ES-I3 (cell line): Measurements from ENCODE around the gene TOMM20.
"Not testable (repeated sequence)": the region's sequence is repeated elsewhere in the genome, so short reads cannot be mapped to it uniquely, and the experiment has no call there.

Experiments used
- H3K36me3 ChIP-seq: 2 replicates; pipeline ENCODE4 v1.6.1; 2013; ENCODE audit warnings: mild to moderate bottlenecking, low read length, control low read depth, moderate library complexity; ENCODE audit not compliant: insufficient read depth
- H3K4me1 ChIP-seq: 2 replicates; pipeline ENCODE4 v1.6.1; 2013; ENCODE audit warnings: mild to moderate bottlenecking, control low read depth, low read length; ENCODE audit not compliant: insufficient read depth
- H3K9ac ChIP-seq: 2 replicates; pipeline ENCODE4 v1.6.1; 2013; ENCODE audit warnings: low read depth, mild to moderate bottlenecking, low read length, moderate library complexity
- H3K9me3 ChIP-seq: 2 replicates; pipeline ENCODE4 v1.6.1; 2013; ENCODE audit warnings: mild to moderate bottlenecking, low read length, moderate library complexity; ENCODE audit not compliant: control insufficient read depth, insufficient read depth

TOMM20 gene

GRCh38 chr1:235088430-235088829, 40.2 kb downstream of the TOMM20 start:
- H3K9me3 ChIP-seq = no peaks in the 10 kb centered on the region
- H3K36me3 ChIP-seq = no peaks in the 10 kb centered on the region
- H3K9ac ChIP-seq = no peak overlapping the region
- peaks cover 20% of the 10 kb centered on the region for H3K4me1 ChIP-seq

DNA sequence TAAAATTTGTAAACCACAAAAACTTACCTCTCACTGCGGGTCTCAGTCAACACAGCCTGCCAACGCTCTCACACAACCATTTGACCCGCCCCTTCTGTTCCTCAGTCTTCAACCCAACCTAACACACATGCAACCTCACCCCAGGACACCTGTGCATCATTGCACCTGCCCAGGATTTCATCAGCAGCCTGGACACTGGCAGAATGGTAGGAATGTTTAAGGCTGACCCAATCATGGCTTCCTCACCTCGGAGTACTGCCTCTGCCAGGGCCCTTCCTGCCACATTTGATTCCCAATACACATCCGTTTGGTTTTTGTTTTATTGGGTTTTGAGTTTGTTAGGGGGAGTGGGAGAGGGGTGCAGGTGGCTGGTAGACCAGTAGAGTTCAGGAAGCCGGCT, 40.7 kb downstream of the TOMM20 start:
- Histone ChIP-seq H3K4me1 (peaks cover 25% of the 10 kb centered on the region), H3K9me3 (no peaks in the 10 kb centered on the region), H3K36me3 (no peaks in the 10 kb centered on the region), H3K9ac (no peak overlapping the region)

DNA sequence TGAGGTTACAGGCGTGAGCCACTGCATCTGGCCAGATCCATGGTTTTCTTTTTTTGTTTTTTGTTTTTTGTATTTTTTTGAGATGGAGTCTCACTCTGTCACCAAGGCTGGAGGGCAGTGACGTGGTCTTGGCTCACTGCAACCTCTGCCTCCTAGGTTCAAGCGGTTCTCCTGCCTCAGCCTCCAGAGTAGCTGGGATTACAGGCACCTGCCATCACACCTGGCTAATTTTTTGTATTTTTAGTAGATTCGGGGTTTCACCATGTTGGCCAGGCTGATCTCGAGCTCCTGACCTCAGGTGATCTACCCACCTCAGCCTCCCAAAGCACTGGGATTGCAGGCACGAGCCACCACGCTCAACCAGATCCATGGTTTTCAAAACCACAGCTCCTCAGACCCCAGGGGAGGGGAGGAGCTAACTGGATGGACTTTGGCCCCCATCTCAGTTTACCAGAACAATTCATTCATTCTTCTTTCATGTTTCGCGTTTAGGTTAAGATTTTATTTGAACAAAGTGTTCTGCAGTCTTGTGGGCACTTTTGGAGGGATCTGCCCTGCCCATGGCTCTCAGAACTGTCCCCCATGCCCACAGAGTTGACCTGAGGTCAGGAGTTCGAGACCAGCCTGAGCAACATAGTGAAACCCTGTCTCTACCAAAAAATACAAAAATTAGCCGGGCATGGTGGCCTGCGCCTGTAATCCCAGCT, 43.1 kb downstream of the TOMM20 start:
- not testable (repeated sequence) for H3K36me3 ChIP-seq, H3K9ac ChIP-seq, H3K9me3 ChIP-seq
- peaks cover 19% of the 10 kb centered on the region for H3K4me1 ChIP-seq

GRCh38 chr1:235080788-235081187, 47.8 kb downstream of the TOMM20 start:
- H3K4me1 ChIP-seq = peaks cover 26% of the 10 kb centered on the region
- H3K9ac ChIP-seq = not testable (repeated sequence)

GRCh38 chr1:235080297-235080657, 48.4 kb downstream of the TOMM20 start:
- H3K4me1 ChIP-seq = peaks cover 27% of the 10 kb centered on the region
- not testable (repeated sequence) for H3K9ac ChIP-seq, H3K9me3 ChIP-seq, H3K36me3 ChIP-seq

More at GRCh38 chr1:235080788-235081187, 47.8 kb downstream of the TOMM20 start:
- not testable (repeated sequence) for H3K9me3 ChIP-seq, H3K36me3 ChIP-seq

GRCh38 chr1:235079443-235080296, 49.0 kb downstream of the TOMM20 start:
- Histone ChIP-seq H3K4me1 (peaks cover 33% of the 10 kb centered on the region), H3K9ac (no peak overlapping the region)

DNA sequence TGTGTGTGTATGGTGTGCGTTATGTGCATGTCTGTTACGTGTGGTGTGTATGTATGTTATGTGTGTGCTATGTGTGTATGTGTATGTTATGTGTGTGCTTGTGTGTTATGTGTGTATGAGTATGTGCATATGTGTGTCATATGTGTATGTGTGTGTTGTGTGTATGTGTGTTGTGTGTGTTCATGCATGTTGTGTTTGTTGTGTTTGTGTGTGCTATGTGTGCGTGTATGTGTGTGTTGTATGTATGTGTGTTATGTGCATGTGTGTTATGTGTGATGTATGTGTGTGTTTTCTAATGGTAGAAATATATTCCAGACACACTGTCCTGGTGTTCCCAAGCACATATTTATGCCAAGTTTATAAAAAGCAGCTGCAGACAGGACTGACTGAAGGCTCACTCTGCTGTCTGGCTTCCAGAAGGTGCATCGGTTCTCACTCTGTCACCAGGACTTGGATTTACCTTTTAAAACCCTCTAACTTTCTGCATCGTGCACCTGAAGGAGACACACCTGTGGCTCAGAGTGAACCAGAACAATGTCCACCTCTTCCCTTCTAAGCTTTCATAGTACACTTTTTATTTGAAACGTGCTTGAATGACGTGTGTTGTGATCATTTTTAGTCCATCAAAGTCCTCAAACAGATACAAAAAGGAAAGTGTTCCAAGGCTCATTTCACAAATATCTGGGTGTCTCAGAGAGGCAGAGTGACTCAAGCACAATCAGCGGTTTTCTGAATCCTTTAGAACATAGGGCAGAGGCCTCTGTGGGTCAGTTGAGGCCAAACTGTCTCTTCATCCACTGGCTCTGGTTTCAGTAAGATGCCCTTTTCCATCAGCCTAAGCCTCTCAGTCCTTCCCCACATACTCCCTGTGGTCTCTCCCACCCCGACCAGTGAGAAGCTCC, 49.9 kb downstream of the TOMM20 start:
- no peaks in the 10 kb centered on the region for H3K36me3 ChIP-seq
- H3K9ac ChIP-seq = no peak overlapping the region
- H3K9me3 ChIP-seq = no peaks in the 10 kb centered on the region
- peaks cover 37% of the 10 kb centered on the region for H3K4me1 ChIP-seq

More at GRCh38 chr1:235079443-235080296, 49.0 kb downstream of the TOMM20 start:
- no peaks in the 10 kb centered on the region for H3K36me3 ChIP-seq
- H3K9me3 ChIP-seq = no peaks in the 10 kb centered on the region

DNA sequence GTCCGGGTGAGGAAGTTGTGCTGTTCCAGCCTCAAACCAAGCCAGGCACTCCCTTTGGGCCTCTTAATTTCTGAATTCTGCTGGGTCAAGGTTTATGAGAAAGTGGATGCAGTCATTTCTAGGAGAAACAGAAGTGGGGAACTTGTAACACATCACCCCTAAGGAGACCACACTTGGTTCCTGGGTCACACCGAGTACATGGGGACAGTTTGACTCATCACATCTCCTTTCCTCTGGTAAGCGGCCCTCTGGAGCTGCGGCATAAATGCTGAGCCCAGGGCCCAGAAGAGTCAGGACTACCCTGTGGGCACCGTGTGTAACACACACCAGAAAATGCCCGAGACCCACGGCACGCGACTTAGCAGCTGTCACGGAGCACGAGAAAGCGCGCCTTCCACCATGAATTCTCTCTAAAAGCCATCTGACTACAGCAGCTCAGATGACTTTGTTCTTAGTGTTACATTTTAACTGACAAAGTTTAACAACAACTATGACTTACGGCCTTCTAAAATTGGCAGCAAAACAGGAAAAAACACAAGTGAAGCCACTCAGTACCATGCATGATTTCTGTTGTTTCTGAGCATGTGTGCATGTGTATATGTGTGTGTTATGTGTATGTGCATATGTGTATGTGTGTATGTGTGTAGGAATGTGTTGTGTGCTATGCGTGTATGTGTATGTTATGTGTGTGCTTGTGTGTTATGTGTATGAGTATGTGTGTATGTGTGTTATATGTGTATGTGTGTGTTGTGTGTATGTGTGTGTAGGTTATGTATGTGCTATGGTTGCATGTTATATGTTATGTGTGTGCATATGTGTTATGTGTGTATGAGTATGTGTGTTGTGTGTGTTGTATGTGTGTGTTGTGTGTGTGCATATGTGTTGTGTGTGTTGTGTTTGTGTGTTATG, 50.8 kb downstream of the TOMM20 start:
- Histone ChIP-seq H3K9ac (no peak overlapping the region), H3K36me3 (no peaks in the 10 kb centered on the region), H3K9me3 (no peaks in the 10 kb centered on the region), H3K4me1 (peaks cover 29% of the 10 kb centered on the region)

GRCh38 chr1:235077163-235077540, 51.5 kb downstream of the TOMM20 start:
- Histone ChIP-seq H3K9me3 (no peaks in the 10 kb centered on the region), H3K36me3 (no peaks in the 10 kb centered on the region), H3K4me1 (peaks cover 29% of the 10 kb centered on the region), H3K9ac (no peak overlapping the region)

DNA sequence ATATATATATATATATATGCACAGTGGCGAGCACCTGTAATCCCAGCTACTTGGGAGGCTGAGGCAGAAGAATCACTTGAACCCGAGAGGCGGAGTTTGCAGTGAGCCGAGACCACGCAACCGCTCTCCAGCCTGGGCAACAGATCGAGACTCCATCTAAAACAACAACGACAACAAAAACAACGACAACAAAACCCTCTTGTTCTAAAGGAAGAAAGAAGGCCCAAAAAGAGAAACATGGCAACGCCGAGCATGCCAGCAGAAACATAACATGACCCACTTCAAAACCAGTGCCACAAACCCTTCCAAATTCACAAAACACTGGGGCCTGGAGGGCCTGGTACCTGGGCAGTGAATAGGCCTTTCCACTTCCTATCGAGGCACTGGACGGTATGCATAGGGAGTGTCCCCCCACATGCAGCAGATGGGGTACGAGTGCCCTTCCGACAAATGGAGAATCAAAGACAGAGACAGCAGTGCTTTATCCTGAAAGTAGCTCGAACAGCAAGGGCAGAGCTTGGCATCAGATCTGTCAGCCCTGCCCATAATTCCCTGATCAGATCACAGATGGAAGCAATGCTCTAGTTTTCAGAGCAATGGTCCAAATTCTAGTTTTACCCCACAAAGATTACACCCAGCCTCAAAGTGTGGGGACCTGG, 52.0 kb downstream of the TOMM20 start:
- no peaks in the 10 kb centered on the region for H3K36me3 ChIP-seq
- peaks cover 29% of the 10 kb centered on the region for H3K4me1 ChIP-seq
- H3K9me3 ChIP-seq = no peaks in the 10 kb centered on the region
- H3K9ac ChIP-seq = no peak overlapping the region

DNA sequence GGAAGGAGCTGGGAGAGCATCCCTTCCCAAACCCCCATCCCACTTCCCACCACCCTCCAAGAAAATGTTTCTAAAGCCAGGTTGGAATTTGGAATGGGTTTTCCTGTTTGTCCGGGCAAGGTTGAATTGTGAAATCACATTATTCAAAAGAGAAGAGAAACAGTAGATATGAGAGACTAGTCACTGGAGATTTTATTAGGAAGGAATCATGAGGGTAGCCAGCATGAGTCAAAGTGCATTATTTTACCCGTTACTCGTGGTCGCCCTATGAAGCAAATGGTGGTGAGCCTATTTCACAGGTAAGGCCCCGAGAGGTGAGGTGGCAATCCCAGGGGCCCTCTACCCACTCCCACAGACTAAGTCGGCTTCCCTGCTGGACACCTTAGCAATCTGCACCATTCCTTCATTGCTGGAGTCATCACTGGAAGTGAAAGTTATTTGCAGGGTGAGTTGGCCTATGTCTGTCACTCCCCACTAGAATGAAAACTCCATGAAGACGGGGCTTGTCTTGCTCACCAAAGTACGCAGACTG, 52.8 kb downstream of the TOMM20 start:
- no peak overlapping the region for H3K9ac ChIP-seq
- H3K36me3 ChIP-seq = no peaks in the 10 kb centered on the region
- H3K9me3 ChIP-seq = no peaks in the 10 kb centered on the region
- H3K4me1 ChIP-seq = peaks cover 29% of the 10 kb centered on the region

GRCh38 chr1:235075048-235075776, 53.4 kb downstream of the TOMM20 start:
- no peaks in the 10 kb centered on the region for H3K9me3 ChIP-seq
- no peaks in the 10 kb centered on the region for H3K36me3 ChIP-seq
- H3K4me1 ChIP-seq = peaks cover 29% of the 10 kb centered on the region
- H3K9ac ChIP-seq = no peak overlapping the region
